WERI-Rb-1 (cell line): ENCODE data around the gene CDX4.
"Not testable (repeated sequence)": the region's sequence is repeated elsewhere in the genome, so short reads cannot be mapped to it uniquely, and the experiment has no call there.

Experiments used
- DNase-seq: peaks from one replicate; pipeline ENCODE4 v3.0.0-alpha.2; 2020
- H3K27ac ChIP-seq: fragments of 250-450 bp; sonication (Bioruptor Pico); 2 replicates; pipeline ENCODE4 v1.5.1; 2020; ENCODE audit warnings: mild to moderate bottlenecking, moderate library complexity
- H3K27me3 ChIP-seq: fragments of 250-450 bp; sonication (Bioruptor Pico); 2 replicates; pipeline ENCODE4 v1.5.1; 2021; ENCODE audit warnings: mild to moderate bottlenecking, low read depth, moderate library complexity; ENCODE audit not compliant: insufficient read depth, severe bottlenecking
- H3K36me3 ChIP-seq: fragments of 250-450 bp; sonication (Bioruptor Pico); 2 replicates; pipeline ENCODE4 v1.5.1; 2020; ENCODE audit warnings: mild to moderate bottlenecking, moderate library complexity
- H3K4me3 ChIP-seq: 2 replicates; pipeline ENCODE4 v1.5.1; 2011; ENCODE audit warnings: low read depth, mild to moderate bottlenecking, control low read depth, low read length
- H3K9me3 ChIP-seq: fragments of 250-450 bp; sonication (Bioruptor Pico); 2 replicates; pipeline ENCODE4 v1.5.1; 2021; ENCODE audit warnings: mild to moderate bottlenecking, moderate library complexity; ENCODE audit not compliant: severe bottlenecking
- TF ChIP-seq, protein P1 (sequence below): IDR thresholded peaks from 2 replicates; pipeline ENCODE4 v1.5.1; 2011; ENCODE audit warnings: low read depth, mild to moderate bottlenecking, control low read depth, inconsistent platforms, low read length

The CDX4 gene

GRCh38 chrX:73481521-73481920, 34.7 kb downstream of the CDX4 start:
- no peak overlapping the region for H3K4me3 ChIP-seq
- TF ChIP-seq, protein P1, sequence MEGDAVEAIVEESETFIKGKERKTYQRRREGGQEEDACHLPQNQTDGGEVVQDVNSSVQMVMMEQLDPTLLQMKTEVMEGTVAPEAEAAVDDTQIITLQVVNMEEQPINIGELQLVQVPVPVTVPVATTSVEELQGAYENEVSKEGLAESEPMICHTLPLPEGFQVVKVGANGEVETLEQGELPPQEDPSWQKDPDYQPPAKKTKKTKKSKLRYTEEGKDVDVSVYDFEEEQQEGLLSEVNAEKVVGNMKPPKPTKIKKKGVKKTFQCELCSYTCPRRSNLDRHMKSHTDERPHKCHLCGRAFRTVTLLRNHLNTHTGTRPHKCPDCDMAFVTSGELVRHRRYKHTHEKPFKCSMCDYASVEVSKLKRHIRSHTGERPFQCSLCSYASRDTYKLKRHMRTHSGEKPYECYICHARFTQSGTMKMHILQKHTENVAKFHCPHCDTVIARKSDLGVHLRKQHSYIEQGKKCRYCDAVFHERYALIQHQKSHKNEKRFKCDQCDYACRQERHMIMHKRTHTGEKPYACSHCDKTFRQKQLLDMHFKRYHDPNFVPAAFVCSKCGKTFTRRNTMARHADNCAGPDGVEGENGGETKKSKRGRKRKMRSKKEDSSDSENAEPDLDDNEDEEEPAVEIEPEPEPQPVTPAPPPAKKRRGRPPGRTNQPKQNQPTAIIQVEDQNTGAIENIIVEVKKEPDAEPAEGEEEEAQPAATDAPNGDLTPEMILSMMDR, result no peak
- peaks cover 17% of the 10 kb centered on the region for H3K27me3 ChIP-seq
- no peaks in the 10 kb centered on the region for H3K36me3 ChIP-seq
- no peak overlapping the region for H3K27ac ChIP-seq
- no peak for DNase-seq
- H3K9me3 ChIP-seq, result no peaks in the 10 kb centered on the region

DNA sequence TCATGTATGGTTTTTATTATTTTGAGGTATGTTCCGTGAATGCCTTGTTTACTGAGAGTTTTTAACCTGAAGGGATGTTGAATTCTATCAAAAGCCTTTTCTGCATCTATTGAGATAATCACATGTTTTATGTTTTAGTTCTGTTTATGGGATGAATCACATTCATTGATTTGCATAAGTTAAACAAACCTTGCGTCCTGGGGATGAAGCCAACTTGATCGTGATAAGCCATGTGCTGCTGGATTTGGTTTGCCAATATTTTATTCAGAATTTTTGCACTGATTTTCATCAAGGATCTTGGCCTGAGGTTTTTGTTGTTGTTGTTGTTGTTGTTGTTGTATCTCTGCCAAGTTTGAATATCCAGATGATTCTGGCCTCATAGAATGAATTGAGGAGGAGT, 43.8 kb downstream of the CDX4 start:
- no peak for DNase-seq
- Histone ChIP-seq H3K9me3 (no peaks in the 10 kb centered on the region), H3K4me3 (no peak overlapping the region), H3K27ac (no peak overlapping the region), H3K27me3 (peaks cover 5% of the 10 kb centered on the region), H3K36me3 (no peaks in the 10 kb centered on the region)
- TF ChIP-seq, protein P1, result no peak

DNA sequence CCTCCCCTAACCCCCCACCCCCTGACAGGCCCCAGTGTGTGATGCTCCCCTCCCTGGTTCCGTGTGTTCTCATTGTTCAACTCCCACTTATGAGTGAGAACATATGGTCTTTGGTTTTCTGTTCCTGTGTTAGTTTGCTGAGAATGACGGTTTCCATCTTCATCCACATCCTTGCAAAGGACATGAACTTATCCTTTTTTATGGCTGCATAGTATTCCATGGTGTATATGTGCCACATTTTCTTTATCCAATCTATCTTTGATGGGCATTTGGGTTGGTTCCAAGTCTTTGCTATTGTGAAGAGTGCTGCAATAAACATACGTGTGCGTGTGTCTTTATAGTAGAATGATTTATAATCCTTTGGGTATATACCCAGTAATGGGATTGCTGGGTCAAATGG, 45.3 kb downstream of the CDX4 start:
- H3K9me3 ChIP-seq, H3K27ac ChIP-seq, H3K4me3 ChIP-seq, H3K27me3 ChIP-seq, H3K36me3 ChIP-seq, DNase-seq: not testable (repeated sequence)
